ENCODE results near the gene DIO3.

DIO3 gene

GRCh38 chr14:101587441-101587911 is 26.2 kb downstream of the DIO3 start:
- no peak overlapping the region for H3K4me3 ChIP-seq (ENCODE audit: low read depth, low read length)
- TF ChIP-seq CTCF (IDR thresholded peaks at IDR 0.05; ENCODE audit: insufficient read depth, low read depth, low read length, missing control alignments) = no peak
- DNase-seq (ENCODE audit: low read depth) = no peak

GRCh38 chr14:101588286-101588975 is 27.1 kb downstream of the DIO3 start:
- DNase-seq (ENCODE audit: low read depth) = no peak
- no peak for TF ChIP-seq CTCF (IDR thresholded peaks at IDR 0.05; ENCODE audit: insufficient read depth, low read depth, low read length, missing control alignments)
- H3K4me3 ChIP-seq (ENCODE audit: low read depth, low read length) = no peak overlapping the region

- DNase-seq (ENCODE audit: low read depth) = no peak
- H3K4me3 ChIP-seq (ENCODE audit: low read depth, low read length) = no peak overlapping the region
- no peak for TF ChIP-seq CTCF (IDR thresholded peaks at IDR 0.05; ENCODE audit: insufficient read depth, low read depth, low read length, missing control alignments)
These were observed 27.7 kb downstream of the DIO3 start for GRCh38 chr14:101588990-101589389.

- TF ChIP-seq CTCF (IDR thresholded peaks at IDR 0.05; ENCODE audit: insufficient read depth, low read depth, low read length, missing control alignments) = no peak
- H3K4me3 ChIP-seq (ENCODE audit: low read depth, low read length) = no peak overlapping the region
- no peak for DNase-seq (ENCODE audit: low read depth)
These were observed 28.3 kb downstream of the DIO3 start for GRCh38 chr14:101589486-101590015.

GRCh38 chr14:101590062-101590461 is 28.8 kb downstream of the DIO3 start:
- H3K4me3 ChIP-seq (ENCODE audit: low read depth, low read length) = no peak overlapping the region
- no peak for TF ChIP-seq CTCF (IDR thresholded peaks at IDR 0.05; ENCODE audit: insufficient read depth, low read depth, low read length, missing control alignments)
- no peak for DNase-seq (ENCODE audit: low read depth)

GRCh38 chr14:101590616-101591015 is 29.3 kb downstream of the DIO3 start:
- no peak overlapping the region for H3K4me3 ChIP-seq (ENCODE audit: low read depth, low read length)
- DNase-seq (ENCODE audit: low read depth) = no peak
- no peak for TF ChIP-seq CTCF (IDR thresholded peaks at IDR 0.05; ENCODE audit: insufficient read depth, low read depth, low read length, missing control alignments)

GRCh38 chr14:101591121-101591520 is 29.8 kb downstream of the DIO3 start:
- H3K4me3 ChIP-seq (ENCODE audit: low read depth, low read length) = no peak overlapping the region
- no peak for TF ChIP-seq CTCF (IDR thresholded peaks at IDR 0.05; ENCODE audit: insufficient read depth, low read depth, low read length, missing control alignments)
- no peak for DNase-seq (ENCODE audit: low read depth)
